Measurements from ENCODE around the gene PSMA8. TPM values are rescaled to one million over a fixed set of nuclear protein-coding genes. Genes with fewer than 3 reads are reported as not detected.
"Not testable (repeated sequence)": the region's sequence is repeated elsewhere in the genome, so short reads cannot be mapped to it uniquely, and the experiment has no call there.

The PSMA8 gene
- polyA plus RNA-seq, 4 donors, result 0.15 TPM; not detected in 3

DNA sequence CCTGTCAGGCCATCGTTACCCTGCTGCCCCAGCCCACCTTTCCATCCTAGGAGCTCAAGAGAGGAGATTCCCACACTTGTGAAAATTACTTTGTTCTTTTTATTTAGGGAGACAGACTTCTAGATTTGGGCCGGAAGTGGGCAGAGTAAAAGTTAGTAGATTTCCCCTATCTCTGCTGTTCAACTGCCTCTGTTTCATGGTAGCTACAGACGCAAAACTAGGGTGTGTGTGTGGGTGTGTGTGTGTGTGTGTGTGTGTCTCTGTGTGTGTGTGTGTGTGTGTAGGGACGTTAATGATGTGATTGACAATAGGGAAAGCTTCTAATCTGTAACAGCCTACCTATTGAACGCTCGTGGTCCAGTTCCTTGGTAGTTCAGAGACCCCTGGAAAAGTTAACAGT is 438 bp downstream of the PSMA8 start:
- no peaks in the 10 kb centered on the region for H3K4me1 ChIP-seq (ENCODE audit: control insufficient read depth in 3 of 3, insufficient read depth in 2 of 3, low read depth in 1 of 3, low read length in 2 of 3)
- DNase-seq (no peak), FAIRE-seq (no peak)
- no peak overlapping the region for H3K27ac ChIP-seq (ENCODE audit: low read depth in 1 of 3, low read length in 2 of 3)
- no peaks in the 10 kb centered on the region for H3K36me3 ChIP-seq (ENCODE audit: control insufficient read depth in 3 of 3, insufficient read depth in 2 of 3, low read depth in 1 of 3, low read length in 3 of 3)
- H3K9me3 ChIP-seq (ENCODE audit: control insufficient read depth in 2 of 2, insufficient read depth in 1 of 2, low read depth in 1 of 2, low read length in 1 of 2), result peaks cover 0 to 3% of the 10 kb centered on the region in 2 donors
- H3K4me3 ChIP-seq (ENCODE audit: low read depth in 1 of 3, low read length in 3 of 3), result no peak overlapping the region
- 89 to 92% (median 91%) methylated on average over 6 of the region's 6 CpGs for WGBS, 3 donors
- no peaks in the 10 kb centered on the region for H3K27me3 ChIP-seq (ENCODE audit: control insufficient read depth in 3 of 3, insufficient read depth in 3 of 3, low read length in 3 of 3)

DNA sequence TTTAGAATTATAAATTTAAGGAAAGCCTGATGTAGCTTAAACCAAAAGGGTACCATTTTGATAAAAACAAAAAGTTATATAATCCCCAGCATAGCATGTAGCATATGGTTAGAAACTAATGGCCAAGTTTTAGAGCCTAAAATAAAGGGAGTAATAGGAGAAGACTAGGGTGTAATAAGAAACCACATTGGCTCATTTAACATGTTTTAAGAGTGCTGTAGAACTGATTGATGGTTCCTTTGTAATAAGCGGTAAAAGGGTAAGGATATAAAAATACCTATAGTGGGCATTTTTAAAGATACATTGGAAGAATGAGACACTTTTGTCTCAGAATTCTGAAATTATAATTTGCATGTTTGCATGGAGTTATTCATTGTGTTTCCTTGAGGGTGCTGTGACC is 1.9 kb downstream of the PSMA8 start:
- Histone ChIP-seq H3K4me3 (ENCODE audit: low read depth in 1 of 3, low read length in 3 of 3) (no peak overlapping the region), H3K27me3 (ENCODE audit: control insufficient read depth in 3 of 3, insufficient read depth in 3 of 3, low read length in 3 of 3) (no peaks in the 10 kb centered on the region), H3K27ac (ENCODE audit: low read depth in 1 of 3, low read length in 2 of 3) (no peak overlapping the region), H3K36me3 (ENCODE audit: control insufficient read depth in 3 of 3, insufficient read depth in 2 of 3, low read depth in 1 of 3, low read length in 3 of 3) (no peaks in the 10 kb centered on the region), H3K4me1 (ENCODE audit: control insufficient read depth in 3 of 3, insufficient read depth in 2 of 3, low read depth in 1 of 3, low read length in 2 of 3) (no peaks in the 10 kb centered on the region), H3K9me3 (ENCODE audit: control insufficient read depth in 2 of 2, insufficient read depth in 1 of 2, low read depth in 1 of 2, low read length in 1 of 2) (peaks cover 0 to 3% of the 10 kb centered on the region in 2 donors)
- FAIRE-seq, result no peak
- no peak for DNase-seq
- 83 to 97% (median 90%) methylated on average over 1 of the region's 1 CpG for WGBS, 3 donors

DNA sequence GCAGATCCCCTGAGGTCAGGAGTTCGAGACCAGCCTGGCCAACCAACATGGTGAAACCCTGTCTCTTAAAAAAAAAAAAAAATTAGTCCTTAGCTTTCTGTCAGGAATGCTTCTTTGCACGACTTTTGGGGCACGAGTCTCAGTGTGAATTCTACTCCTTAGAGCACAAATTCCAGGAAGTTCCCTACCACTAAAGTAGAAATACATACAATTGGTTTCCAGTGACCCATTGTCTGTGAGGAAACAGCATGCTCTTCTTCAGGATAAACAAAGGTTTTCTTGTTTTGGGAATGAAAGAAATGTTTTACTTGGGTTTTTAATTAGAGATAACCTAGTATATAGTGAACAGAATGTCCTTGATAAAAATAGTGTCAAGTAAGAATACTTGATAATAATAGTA is 23.7 kb downstream of the PSMA8 start:
- Histone ChIP-seq H3K27me3 (ENCODE audit: control insufficient read depth in 3 of 3, insufficient read depth in 3 of 3, low read length in 3 of 3) (no peaks in the 10 kb centered on the region), H3K9me3 (ENCODE audit: control insufficient read depth in 2 of 2, insufficient read depth in 1 of 2, low read depth in 1 of 2, low read length in 1 of 2) (no peaks in the 10 kb centered on the region), H3K4me3 (ENCODE audit: low read depth in 1 of 3, low read length in 3 of 3) (no peak overlapping the region), H3K36me3 (ENCODE audit: control insufficient read depth in 3 of 3, insufficient read depth in 2 of 3, low read depth in 1 of 3, low read length in 3 of 3) (no peaks in the 10 kb centered on the region), H3K4me1 (ENCODE audit: control insufficient read depth in 3 of 3, insufficient read depth in 2 of 3, low read depth in 1 of 3, low read length in 2 of 3) (no peaks in the 10 kb centered on the region), H3K27ac (ENCODE audit: low read depth in 1 of 3, low read length in 2 of 3) (no peak overlapping the region)
- FAIRE-seq (no peak), DNase-seq (no peak)
- WGBS, 3 donors, result 40 to 64% (median 48%) methylated on average over 3 of the region's 3 CpGs

DNA sequence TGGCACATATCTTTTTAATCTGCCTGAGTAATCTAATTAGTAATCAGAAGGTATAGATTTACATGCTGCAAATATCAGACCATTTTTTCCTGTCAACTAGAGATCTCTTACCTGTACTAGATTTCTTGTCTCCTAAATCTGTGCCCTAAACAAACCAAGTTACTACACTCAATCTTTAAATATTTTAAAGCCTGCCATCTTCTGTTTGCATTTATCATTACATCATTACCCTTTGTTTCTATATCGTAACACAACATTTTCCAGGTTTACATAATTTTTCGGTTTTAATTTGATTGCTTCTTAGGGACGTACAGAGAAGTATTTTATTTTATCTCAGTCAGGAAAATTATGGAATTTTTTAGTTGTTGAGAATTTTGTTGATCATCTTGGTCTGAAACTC is 25.7 kb downstream of the PSMA8 start:
- Histone ChIP-seq H3K4me3 (ENCODE audit: low read depth in 1 of 3, low read length in 3 of 3) (no peak overlapping the region), H3K9me3 (ENCODE audit: control insufficient read depth in 2 of 2, insufficient read depth in 1 of 2, low read depth in 1 of 2, low read length in 1 of 2) (no peaks in the 10 kb centered on the region), H3K27me3 (ENCODE audit: control insufficient read depth in 3 of 3, insufficient read depth in 3 of 3, low read length in 3 of 3) (no peaks in the 10 kb centered on the region), H3K4me1 (ENCODE audit: control insufficient read depth in 3 of 3, insufficient read depth in 2 of 3, low read depth in 1 of 3, low read length in 2 of 3) (no peaks in the 10 kb centered on the region), H3K36me3 (ENCODE audit: control insufficient read depth in 3 of 3, insufficient read depth in 2 of 3, low read depth in 1 of 3, low read length in 3 of 3) (no peaks in the 10 kb centered on the region), H3K27ac (ENCODE audit: low read depth in 1 of 3, low read length in 2 of 3) (no peak overlapping the region)
- DNase-seq (no peak), FAIRE-seq (no peak)
- 55 to 67% (median 57%) methylated on average over 3 of the region's 3 CpGs for WGBS, 3 donors

DNA sequence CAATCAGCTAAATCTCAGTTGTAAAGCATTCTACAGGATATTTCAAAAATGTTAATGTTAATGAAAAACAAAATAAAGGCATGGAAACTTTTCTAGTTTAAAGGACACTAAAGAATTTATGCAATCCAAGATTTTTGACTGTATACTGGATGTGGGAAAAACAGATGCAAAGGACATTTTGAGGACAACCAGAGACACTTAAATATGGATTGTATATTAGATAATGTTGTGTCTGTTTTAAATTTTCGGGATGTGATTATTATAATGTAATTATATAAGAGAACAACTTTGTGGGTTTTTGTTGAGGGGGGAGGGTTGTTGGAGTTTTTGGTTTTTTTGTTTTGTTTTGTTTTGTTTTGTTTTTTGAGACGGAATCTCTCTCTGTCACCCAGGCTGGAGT is 30.9 kb downstream of the PSMA8 start:
- DNase-seq (no peak), FAIRE-seq (no peak)
- 88 to 94% (median 88%) methylated on average over 2 of the region's 2 CpGs for WGBS, 3 donors
- Histone ChIP-seq H3K4me3 (ENCODE audit: low read depth in 1 of 3, low read length in 3 of 3) (no peak overlapping the region), H3K4me1 (ENCODE audit: control insufficient read depth in 3 of 3, insufficient read depth in 2 of 3, low read depth in 1 of 3, low read length in 2 of 3) (no peaks in the 10 kb centered on the region), H3K9me3 (ENCODE audit: control insufficient read depth in 2 of 2, insufficient read depth in 1 of 2, low read depth in 1 of 2, low read length in 1 of 2) (no peaks in the 10 kb centered on the region), H3K27me3 (ENCODE audit: control insufficient read depth in 3 of 3, insufficient read depth in 3 of 3, low read length in 3 of 3) (no peaks in the 10 kb centered on the region), H3K27ac (ENCODE audit: low read depth in 1 of 3, low read length in 2 of 3) (no peak overlapping the region), H3K36me3 (ENCODE audit: control insufficient read depth in 3 of 3, insufficient read depth in 2 of 3, low read depth in 1 of 3, low read length in 3 of 3) (no peaks in the 10 kb centered on the region)

DNA sequence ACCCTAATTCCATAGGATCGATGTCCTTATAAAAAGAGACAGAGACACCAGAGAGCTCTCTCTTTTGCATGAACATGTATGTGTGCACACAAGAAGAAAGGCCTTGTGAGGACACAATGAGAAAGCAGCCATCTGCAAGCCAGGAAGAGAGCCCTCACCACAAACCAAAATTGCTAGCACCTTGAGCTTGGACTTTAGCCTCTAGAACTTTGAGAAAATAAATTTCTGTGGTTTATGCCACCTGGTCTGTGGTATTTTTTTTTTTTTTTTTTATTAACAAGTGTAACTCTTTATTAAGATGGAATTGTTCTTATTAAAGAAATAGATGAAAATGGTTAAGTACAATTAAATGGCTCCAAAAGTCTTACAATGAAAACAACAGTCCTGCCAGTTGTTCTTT is 33.9 kb downstream of the PSMA8 start:
- H3K4me1 ChIP-seq (ENCODE audit: control insufficient read depth in 3 of 3, insufficient read depth in 2 of 3, low read depth in 1 of 3, low read length in 2 of 3); H3K27ac ChIP-seq (ENCODE audit: low read depth in 1 of 3, low read length in 2 of 3); H3K36me3 ChIP-seq (ENCODE audit: control insufficient read depth in 3 of 3, insufficient read depth in 2 of 3, low read depth in 1 of 3, low read length in 3 of 3); H3K4me3 ChIP-seq (ENCODE audit: low read depth in 1 of 3, low read length in 3 of 3); H3K9me3 ChIP-seq (ENCODE audit: control insufficient read depth in 2 of 2, insufficient read depth in 1 of 2, low read depth in 1 of 2, low read length in 1 of 2); DNase-seq; H3K27me3 ChIP-seq (ENCODE audit: control insufficient read depth in 3 of 3, insufficient read depth in 3 of 3, low read length in 3 of 3): not testable (repeated sequence)
- peak; percentile 70 for FAIRE-seq
- WGBS, 3 donors, result 77 to 84% (median 80%) methylated on average over 1 of the region's 1 CpG

DNA sequence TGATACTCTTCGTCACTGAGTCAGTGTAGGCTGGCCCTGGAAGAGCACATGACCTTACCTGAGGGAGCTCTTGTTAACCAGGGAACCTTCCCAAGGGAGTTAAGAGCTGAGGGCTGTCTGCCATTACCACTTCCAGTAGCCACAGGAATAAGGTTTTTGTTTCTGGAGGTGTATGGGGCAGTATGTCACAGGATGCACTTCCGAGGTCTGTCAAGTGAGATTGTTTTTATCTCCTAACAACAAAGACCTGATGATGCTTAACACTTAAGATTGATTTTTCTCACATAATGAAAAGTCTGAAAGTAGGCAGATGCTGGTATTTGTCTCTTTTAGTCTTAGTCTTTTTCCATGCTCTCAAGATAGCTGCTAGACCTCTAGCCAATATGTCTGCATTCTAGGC is 41.8 kb downstream of the PSMA8 start:
- Histone ChIP-seq H3K36me3 (ENCODE audit: control insufficient read depth in 3 of 3, insufficient read depth in 2 of 3, low read depth in 1 of 3, low read length in 3 of 3) (no peaks in the 10 kb centered on the region), H3K27ac (ENCODE audit: low read depth in 1 of 3, low read length in 2 of 3) (no peak overlapping the region), H3K4me3 (ENCODE audit: low read depth in 1 of 3, low read length in 3 of 3) (no peak overlapping the region), H3K9me3 (ENCODE audit: control insufficient read depth in 2 of 2, insufficient read depth in 1 of 2, low read depth in 1 of 2, low read length in 1 of 2) (no peaks in the 10 kb centered on the region), H3K27me3 (ENCODE audit: control insufficient read depth in 3 of 3, insufficient read depth in 3 of 3, low read length in 3 of 3) (peaks cover 0 to 2% (median 0%) of the 10 kb centered on the region in 3 donors), H3K4me1 (ENCODE audit: control insufficient read depth in 3 of 3, insufficient read depth in 2 of 3, low read depth in 1 of 3, low read length in 2 of 3) (no peaks in the 10 kb centered on the region)
- DNase-seq, result no peak
- no peak for FAIRE-seq
- 57 to 74% (median 73%) methylated on average over 2 of the region's 2 CpGs for WGBS, 3 donors

DNA sequence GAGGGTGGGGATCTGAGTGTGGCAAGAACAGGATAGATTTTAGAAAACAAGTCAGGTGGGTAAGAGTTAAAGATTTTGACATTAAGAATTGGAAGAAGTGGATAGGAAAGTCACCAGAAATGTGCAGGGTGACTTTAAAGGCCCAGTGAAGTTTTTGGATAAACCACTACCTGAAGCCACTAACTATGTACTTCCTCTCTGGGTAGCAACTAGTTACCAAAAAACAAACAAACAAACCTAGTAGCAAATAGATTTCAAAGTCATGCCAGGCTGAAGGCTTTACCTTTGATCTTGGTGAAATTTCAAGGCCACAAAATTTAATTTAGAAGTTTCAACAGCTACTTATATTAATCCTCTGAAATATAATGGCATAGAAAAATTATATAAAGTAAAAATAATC is 42.5 kb downstream of the PSMA8 start:
- no peak overlapping the region for H3K27ac ChIP-seq (ENCODE audit: low read depth in 1 of 3, low read length in 2 of 3)
- FAIRE-seq (no peak), DNase-seq (no peak)
- H3K4me3 ChIP-seq (ENCODE audit: low read depth in 1 of 3, low read length in 3 of 3), result no peak overlapping the region
- H3K4me1 ChIP-seq (ENCODE audit: control insufficient read depth in 3 of 3, insufficient read depth in 2 of 3, low read depth in 1 of 3, low read length in 2 of 3), result no peaks in the 10 kb centered on the region
- H3K9me3 ChIP-seq (ENCODE audit: control insufficient read depth in 2 of 2, insufficient read depth in 1 of 2, low read depth in 1 of 2, low read length in 1 of 2), result no peaks in the 10 kb centered on the region
- no peaks in the 10 kb centered on the region for H3K36me3 ChIP-seq (ENCODE audit: control insufficient read depth in 3 of 3, insufficient read depth in 2 of 3, low read depth in 1 of 3, low read length in 3 of 3)
- peaks cover 0 to 2% (median 0%) of the 10 kb centered on the region in 3 donors for H3K27me3 ChIP-seq (ENCODE audit: control insufficient read depth in 3 of 3, insufficient read depth in 3 of 3, low read length in 3 of 3)

DNA sequence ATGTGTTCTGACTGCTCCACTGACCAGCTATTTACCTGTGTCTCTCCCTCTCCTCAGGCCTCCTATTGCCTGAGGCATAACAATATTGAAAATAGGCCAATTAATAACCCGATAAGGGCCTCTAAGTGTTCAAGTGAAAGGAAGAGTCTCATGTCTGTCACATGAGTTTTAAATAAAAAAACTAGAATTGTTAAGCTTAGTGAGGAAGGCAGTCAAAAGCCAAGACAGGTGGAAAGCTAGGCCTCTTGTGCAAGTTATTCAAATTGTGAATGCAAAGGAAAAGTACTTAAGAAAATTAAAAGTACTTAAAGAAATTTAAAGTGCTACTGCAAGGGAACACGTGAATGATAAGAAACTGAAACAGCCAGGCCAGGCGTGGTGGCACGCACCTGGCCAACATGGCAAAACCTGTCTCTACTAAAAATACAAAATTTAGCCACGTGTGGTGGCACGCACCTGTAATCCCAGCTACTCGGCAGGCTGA is 47.7 kb downstream of the PSMA8 start:
- 73 to 83% (median 78%) methylated on average over 7 of the region's 7 CpGs for WGBS, 3 donors
- Histone ChIP-seq H3K4me1 (ENCODE audit: control insufficient read depth in 3 of 3, insufficient read depth in 2 of 3, low read depth in 1 of 3, low read length in 2 of 3) (no peaks in the 10 kb centered on the region), H3K36me3 (ENCODE audit: control insufficient read depth in 3 of 3, insufficient read depth in 2 of 3, low read depth in 1 of 3, low read length in 3 of 3) (no peaks in the 10 kb centered on the region), H3K9me3 (ENCODE audit: control insufficient read depth in 2 of 2, insufficient read depth in 1 of 2, low read depth in 1 of 2, low read length in 1 of 2) (no peaks in the 10 kb centered on the region), H3K27ac (ENCODE audit: low read depth in 1 of 3, low read length in 2 of 3) (no peak overlapping the region), H3K27me3 (ENCODE audit: control insufficient read depth in 3 of 3, insufficient read depth in 3 of 3, low read length in 3 of 3) (no peaks in the 10 kb centered on the region), H3K4me3 (ENCODE audit: low read depth in 1 of 3, low read length in 3 of 3) (no peak overlapping the region)
- no peak for DNase-seq
- no peak for FAIRE-seq

Measured in small intestine (tissue), 7 donors.